Activated T-helper 1 cell treated with anti-CD3 and anti-CD28 coated beads, Interleukin-12 subunit alpha, Interleukin-12 subunit beta, Interleukin-2, Interleukin-4 antibody, amounts not matched to agents 30 ng/mL and 10 ng/mL and 1 ng/mL, durations not matched to agents 14 hours and 24 hours and 36 hours (primary cell): ENCODE measurements around the gene CAMTA1. TPM values are rescaled to one million over a fixed set of nuclear protein-coding genes. Genes with fewer than 3 reads are reported as not detected.

Source experiments
- DNase-seq: peaks from one replicate; pipeline ENCODE4 v3.0.0; 2021; ENCODE audit warnings: low spot score
- H3K27ac Mint-ChIP-seq: one replicate; pipeline ENCODE4 v1.8.0; 2021; ENCODE audit warnings: mild to moderate bottlenecking, mixed read lengths
- H3K27me3 Mint-ChIP-seq: one replicate; pipeline ENCODE4 v1.8.0; 2022; ENCODE audit warnings: mild to moderate bottlenecking, moderate library complexity, mixed read lengths; ENCODE audit not compliant: insufficient read depth
- H3K36me3 Mint-ChIP-seq: one replicate; pipeline ENCODE4 v1.8.0; 2021; ENCODE audit warnings: low read depth, mixed read lengths
- H3K4me1 Mint-ChIP-seq: one replicate; pipeline ENCODE4 v1.8.0; 2021; ENCODE audit warnings: low read depth, mixed read lengths
- H3K4me3 Mint-ChIP-seq: one replicate; pipeline ENCODE4 v1.8.0; 2021; ENCODE audit warnings: mild to moderate bottlenecking, moderate library complexity, mixed read lengths
- H3K9me3 Mint-ChIP-seq: one replicate; pipeline ENCODE4 v1.8.0; 2021; ENCODE audit warnings: mixed read lengths
- intact Hi-C: fragments of 100-400 bp; cut with micrococcal nuclease; formaldehyde crosslinking; loops from one replicate; pipeline ENCODE4 v1.15.1; 2024
- total RNA-seq: library from RNA; stranded (reverse); gene quantifications from 2 replicates; pipeline ENCODE4 v1.2.3, GENCODE V29; 2022

The CAMTA1 gene
- total RNA-seq, 1 donor from 2014 or later, result 57.2 TPM

DNA sequence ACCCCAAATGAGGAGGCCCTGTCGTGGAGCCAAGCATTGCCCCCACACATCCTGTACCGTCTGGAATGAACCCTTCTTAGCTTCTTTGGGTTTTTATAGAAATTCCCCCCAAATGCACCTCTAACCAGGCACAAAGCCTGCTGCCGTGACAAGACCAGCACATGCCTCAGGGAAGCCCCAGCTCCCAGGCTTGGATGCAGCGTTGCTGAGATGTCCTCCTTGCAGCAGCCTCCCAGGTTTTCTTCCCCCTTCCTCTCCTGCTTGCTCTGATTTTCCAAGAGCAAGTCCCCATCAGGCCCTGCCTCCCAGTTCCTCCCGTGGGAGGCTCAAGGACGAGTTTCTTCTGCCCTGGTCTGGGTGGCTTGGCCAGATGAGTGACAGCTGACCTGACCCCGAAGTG is 866.8 kb downstream of the CAMTA1 start:
- H3K36me3 Mint-ChIP-seq, result no peaks in the 10 kb centered on the region
- H3K4me1 Mint-ChIP-seq, result no peaks in the 10 kb centered on the region
- no peak overlapping the region for H3K4me3 Mint-ChIP-seq
- H3K9me3 Mint-ChIP-seq, result no peaks in the 10 kb centered on the region
- H3K27me3 Mint-ChIP-seq, result no peaks in the 10 kb centered on the region
- DNase-seq, result no peak
- intact Hi-C loops, result no loop called here
- H3K27ac Mint-ChIP-seq, result no peak overlapping the region

DNA sequence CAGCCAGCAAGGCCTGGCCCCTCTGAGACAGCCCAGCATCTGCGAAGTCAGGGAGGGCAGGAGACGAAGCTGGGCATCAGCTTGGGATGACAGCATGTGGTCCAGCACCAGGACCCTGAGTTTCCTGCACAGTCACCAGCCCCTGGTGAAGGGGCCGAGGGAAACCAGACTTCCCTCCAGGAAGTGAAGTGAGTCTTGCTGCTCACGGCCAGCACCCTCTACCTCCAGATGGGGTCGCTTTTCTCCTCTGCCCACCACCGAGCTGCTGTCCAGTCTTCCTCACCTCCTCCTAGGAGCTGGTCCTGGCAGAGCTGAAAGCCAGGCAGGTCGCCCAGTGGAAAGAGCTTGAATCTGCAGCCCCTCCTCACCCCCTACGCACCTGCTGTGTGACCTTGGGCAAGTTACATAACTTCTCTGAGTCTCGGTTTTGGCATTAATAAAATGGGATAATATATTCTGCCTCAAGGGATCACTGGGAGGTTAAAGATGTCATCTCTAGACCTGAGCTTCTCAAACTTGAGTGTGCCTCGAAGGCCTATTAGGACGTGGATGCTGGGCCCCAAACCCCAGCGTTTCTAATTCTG is 867.4 kb downstream of the CAMTA1 start:
- H3K4me3 Mint-ChIP-seq, result no peak overlapping the region
- H3K36me3 Mint-ChIP-seq, result no peaks in the 10 kb centered on the region
- no peaks in the 10 kb centered on the region for H3K4me1 Mint-ChIP-seq
- intact Hi-C loops, result no loop called here
- DNase-seq, result no peak
- H3K9me3 Mint-ChIP-seq, result no peaks in the 10 kb centered on the region
- H3K27ac Mint-ChIP-seq, result no peak overlapping the region
- H3K27me3 Mint-ChIP-seq, result no peaks in the 10 kb centered on the region

DNA sequence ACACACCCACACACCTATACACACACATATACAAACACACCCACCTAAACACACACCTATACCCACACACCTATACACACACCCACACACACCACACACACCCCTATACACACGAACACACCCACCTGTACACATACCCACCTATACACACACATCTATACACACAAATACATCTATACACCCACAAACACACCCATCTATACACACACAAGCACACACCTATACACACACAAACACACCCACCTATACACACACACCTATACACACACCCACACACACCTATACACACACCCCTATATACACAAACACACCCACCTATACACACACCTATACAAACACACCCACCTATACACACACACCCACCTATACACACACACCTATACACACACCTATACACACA is 869.5 kb downstream of the CAMTA1 start:
- DNase-seq, result no peak
- H3K9me3 Mint-ChIP-seq, result no peaks in the 10 kb centered on the region
- H3K27me3 Mint-ChIP-seq, result no peaks in the 10 kb centered on the region
- intact Hi-C loops, result no loop called here
- no peaks in the 10 kb centered on the region for H3K4me1 Mint-ChIP-seq
- H3K4me3 Mint-ChIP-seq, result no peak overlapping the region
- no peak overlapping the region for H3K27ac Mint-ChIP-seq
- no peaks in the 10 kb centered on the region for H3K36me3 Mint-ChIP-seq

DNA sequence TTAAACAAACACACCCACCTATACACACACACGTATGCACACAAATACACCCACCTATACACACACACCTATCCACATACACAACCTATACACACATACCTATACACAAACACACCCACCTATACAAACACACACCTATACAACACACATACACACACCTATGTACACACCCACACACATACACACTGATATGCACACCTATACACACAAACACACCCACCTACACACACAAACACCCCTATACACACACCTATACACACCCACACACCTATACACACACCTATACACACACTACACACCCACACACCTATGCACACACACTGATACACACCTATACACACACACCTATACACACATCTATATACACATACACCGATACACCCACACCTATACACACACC is 870.1 kb downstream of the CAMTA1 start:
- intact Hi-C loops, result no loop called here
- DNase-seq, result no peak
- Mint-ChIP-seq H3K27me3 (no peaks in the 10 kb centered on the region), H3K9me3 (no peaks in the 10 kb centered on the region), H3K27ac (no peak overlapping the region), H3K4me3 (no peak overlapping the region), H3K36me3 (no peaks in the 10 kb centered on the region), H3K4me1 (no peaks in the 10 kb centered on the region)

DNA sequence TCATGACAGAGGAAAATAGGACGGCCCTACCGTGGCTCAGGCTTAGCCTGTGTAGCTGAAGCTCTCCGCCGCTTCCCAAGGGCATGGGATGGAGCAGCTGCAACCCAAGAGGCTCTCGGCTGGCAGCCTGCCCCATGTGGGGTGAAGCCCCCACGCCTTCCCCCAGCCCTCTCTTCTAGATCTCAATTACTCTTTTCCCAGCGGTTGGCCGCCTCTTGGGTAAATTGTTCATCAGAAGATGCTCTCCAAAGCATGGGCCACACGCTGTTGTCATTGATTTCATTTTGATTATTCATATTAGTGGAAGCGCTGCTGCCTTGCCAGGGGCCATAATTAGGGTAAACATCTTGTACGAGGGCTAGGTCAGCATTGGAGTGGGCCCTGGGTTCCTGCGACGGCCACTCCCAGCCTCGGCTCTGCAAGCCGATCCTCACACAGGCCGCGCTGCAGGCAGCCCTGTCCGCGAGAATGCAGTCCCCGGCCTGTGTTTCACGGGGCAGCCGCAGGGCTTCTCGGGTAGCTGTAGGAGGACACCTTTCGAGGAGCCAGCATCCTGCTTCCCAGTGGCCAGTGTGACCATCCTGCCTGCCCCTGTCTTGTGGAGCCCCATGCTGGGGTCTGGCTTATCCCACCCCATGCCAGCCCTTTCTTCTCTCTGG is 871.4 kb downstream of the CAMTA1 start:
- Mint-ChIP-seq H3K36me3 (no peaks in the 10 kb centered on the region), H3K4me1 (no peaks in the 10 kb centered on the region), H3K4me3 (no peak overlapping the region), H3K27me3 (no peaks in the 10 kb centered on the region), H3K9me3 (no peaks in the 10 kb centered on the region), H3K27ac (no peak overlapping the region)
- no peak for DNase-seq
- intact Hi-C loops, result no loop called here

DNA sequence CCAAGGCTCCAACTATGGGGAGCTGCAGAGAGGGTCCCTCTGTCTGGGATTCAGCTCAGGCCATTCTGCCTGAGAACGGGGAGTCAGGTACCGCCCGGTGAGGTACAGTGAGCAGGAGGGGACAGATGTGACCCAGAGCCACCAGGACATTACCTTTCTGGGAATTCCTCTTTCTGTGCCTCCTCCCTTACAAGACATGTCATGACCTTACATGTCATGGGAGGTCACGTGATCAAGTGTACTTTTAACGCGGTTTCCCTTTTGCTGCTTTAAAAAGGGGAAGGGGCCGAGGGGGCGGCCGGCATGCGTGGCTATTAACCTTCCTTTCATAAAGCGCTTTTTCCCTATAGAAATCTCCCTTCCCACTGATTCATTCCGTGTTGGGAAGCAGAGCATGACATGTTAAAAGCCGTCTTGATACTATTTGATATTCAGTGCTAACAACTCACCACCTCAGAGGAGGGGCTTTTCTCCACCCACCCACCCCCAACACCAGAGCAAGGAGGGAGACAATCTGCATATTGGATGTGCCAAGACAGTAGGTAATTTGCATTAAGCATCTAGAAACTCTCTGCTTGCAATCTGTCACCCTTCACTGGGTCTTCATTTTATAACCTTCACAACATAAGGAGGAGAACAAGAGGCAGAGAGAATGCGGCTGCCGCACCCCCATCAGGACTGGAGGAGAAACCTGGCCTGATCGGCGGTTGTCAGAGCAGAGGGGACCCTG is 872.2 kb downstream of the CAMTA1 start:
- Mint-ChIP-seq H3K27ac (no peak overlapping the region), H3K27me3 (no peaks in the 10 kb centered on the region), H3K4me3 (no peak overlapping the region), H3K36me3 (no peaks in the 10 kb centered on the region), H3K4me1 (no peaks in the 10 kb centered on the region), H3K9me3 (no peaks in the 10 kb centered on the region)
- intact Hi-C loops, result no loop called here
- no peak for DNase-seq

DNA sequence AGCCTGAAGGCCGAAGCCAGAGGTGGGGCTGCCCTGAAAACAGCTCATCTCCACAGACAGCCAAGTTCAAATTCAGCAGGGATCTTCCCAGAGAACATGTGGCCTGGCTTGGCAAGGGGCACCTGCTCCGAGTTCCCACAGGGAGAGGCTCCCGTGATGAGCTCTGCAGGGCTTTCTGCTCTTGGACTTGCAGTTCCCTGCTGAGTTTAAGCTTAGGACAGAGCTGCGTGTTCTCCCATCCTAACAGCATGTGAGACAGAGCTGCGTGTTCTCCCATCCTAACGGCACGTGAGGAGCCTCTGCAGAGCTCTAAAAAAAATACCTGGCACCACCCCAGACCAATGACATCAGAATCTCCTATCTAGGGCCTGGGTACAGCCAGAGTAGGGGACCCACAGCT is 872.8 kb downstream of the CAMTA1 start:
- intact Hi-C loops, result no loop called here
- no peaks in the 10 kb centered on the region for H3K4me1 Mint-ChIP-seq
- H3K36me3 Mint-ChIP-seq, result no peaks in the 10 kb centered on the region
- no peaks in the 10 kb centered on the region for H3K9me3 Mint-ChIP-seq
- no peak for DNase-seq
- no peak overlapping the region for H3K4me3 Mint-ChIP-seq
- no peaks in the 10 kb centered on the region for H3K27me3 Mint-ChIP-seq
- no peak overlapping the region for H3K27ac Mint-ChIP-seq

DNA sequence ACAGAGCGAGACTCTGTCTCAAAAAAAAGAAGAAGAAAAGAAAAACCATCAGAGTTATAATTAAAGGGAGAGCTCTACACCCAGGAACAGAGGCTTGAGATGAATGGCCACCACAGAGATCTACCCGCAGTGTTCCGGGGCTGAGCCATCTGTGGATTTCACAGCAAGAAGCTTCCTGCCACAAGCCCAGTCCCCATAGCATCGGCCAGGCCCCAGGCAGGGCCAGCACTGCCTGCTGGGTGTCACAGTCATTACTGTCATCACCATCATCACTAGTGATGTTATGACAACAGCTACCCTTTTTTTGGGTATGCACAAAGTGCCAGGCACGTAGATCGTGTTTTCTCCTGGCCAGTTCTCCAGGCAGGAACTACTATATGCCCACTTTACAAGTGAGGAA is 874.3 kb downstream of the CAMTA1 start:
- Mint-ChIP-seq H3K4me3 (no peak overlapping the region), H3K27me3 (no peaks in the 10 kb centered on the region), H3K27ac (no peak overlapping the region), H3K4me1 (no peaks in the 10 kb centered on the region), H3K36me3 (no peaks in the 10 kb centered on the region), H3K9me3 (no peaks in the 10 kb centered on the region)
- intact Hi-C loops, result no loop called here
- no peak for DNase-seq

DNA sequence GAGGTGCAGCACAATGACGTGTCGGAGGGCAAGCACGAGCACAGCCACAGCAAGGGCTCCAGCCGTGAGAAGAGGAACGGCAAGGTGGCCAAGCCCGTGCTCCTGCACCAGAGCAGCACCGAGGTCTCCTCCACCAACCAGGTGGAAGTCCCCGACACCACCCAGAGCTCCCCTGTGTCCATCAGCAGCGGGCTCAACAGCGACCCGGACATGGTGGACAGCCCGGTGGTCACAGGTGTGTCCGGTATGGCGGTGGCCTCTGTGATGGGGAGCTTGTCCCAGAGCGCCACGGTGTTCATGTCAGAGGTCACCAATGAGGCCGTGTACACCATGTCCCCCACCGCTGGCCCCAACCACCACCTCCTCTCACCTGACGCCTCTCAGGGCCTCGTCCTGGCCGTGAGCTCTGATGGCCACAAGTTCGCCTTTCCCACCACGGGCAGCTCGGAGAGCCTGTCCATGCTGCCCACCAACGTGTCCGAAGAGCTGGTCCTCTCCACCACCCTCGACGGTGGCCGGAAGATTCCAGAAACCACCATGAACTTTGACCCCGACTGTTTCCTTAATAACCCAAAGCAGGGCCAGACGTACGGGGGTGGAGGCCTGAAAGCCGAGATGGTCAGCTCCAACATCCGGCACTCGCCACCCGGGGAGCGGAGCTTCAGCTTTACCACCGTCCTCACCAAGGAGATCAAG is 878.3 kb downstream of the CAMTA1 start:
- DNase-seq, result no peak
- Mint-ChIP-seq H3K27ac (no peak overlapping the region), H3K9me3 (no peaks in the 10 kb centered on the region), H3K4me3 (no peak overlapping the region), H3K4me1 (no peaks in the 10 kb centered on the region), H3K36me3 (no peaks in the 10 kb centered on the region), H3K27me3 (peaks cover 2% of the 10 kb centered on the region)
- intact Hi-C loops, result no loop called here

DNA sequence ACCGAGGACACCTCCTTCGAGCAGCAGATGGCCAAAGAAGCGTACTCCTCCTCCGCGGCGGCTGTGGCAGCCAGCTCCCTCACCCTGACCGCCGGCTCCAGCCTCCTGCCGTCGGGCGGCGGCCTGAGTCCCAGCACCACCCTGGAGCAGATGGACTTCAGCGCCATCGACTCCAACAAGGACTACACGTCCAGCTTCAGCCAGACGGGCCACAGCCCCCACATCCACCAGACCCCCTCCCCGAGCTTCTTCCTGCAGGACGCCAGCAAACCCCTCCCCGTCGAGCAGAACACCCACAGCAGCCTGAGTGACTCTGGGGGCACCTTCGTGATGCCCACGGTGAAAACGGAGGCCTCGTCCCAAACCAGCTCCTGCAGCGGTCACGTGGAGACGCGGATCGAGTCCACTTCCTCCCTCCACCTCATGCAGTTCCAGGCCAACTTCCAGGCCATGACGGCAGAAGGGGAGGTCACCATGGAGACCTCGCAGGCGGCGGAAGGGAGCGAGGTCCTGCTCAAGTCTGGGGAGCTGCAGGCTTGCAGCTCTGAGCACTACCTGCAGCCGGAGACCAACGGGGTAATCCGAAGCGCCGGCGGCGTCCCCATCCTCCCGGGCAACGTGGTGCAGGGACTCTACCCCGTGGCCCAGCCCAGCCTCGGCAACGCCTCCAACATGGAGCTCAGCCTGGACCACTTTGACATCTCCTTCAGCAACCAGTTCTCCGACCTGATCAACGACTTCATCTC is 879.1 kb downstream of the CAMTA1 start:
- DNase-seq, result no peak
- no peaks in the 10 kb centered on the region for H3K9me3 Mint-ChIP-seq
- no peaks in the 10 kb centered on the region for H3K36me3 Mint-ChIP-seq
- no peak overlapping the region for H3K27ac Mint-ChIP-seq
- no peaks in the 10 kb centered on the region for H3K4me1 Mint-ChIP-seq
- H3K4me3 Mint-ChIP-seq, result no peak overlapping the region
- intact Hi-C loops, result no loop called here
- peaks cover 2% of the 10 kb centered on the region for H3K27me3 Mint-ChIP-seq

DNA sequence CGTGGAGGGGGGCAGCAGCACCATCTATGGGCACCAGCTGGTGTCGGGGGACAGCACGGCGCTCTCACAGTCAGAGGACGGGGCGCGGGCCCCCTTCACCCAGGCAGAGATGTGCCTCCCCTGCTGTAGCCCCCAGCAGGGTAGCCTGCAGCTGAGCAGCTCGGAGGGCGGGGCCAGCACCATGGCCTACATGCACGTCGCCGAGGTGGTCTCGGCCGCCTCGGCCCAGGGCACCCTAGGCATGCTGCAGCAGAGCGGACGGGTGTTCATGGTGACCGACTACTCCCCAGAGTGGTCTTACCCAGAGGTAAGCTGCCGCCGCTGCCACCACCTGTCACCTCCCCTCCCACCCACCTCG is 879.6 kb downstream of the CAMTA1 start:
- Mint-ChIP-seq H3K4me3 (no peak overlapping the region), H3K27ac (no peak overlapping the region), H3K36me3 (no peaks in the 10 kb centered on the region), H3K27me3 (peaks cover 2% of the 10 kb centered on the region), H3K9me3 (no peaks in the 10 kb centered on the region), H3K4me1 (no peaks in the 10 kb centered on the region)
- no peak for DNase-seq
- intact Hi-C loops, result no loop called here

DNA sequence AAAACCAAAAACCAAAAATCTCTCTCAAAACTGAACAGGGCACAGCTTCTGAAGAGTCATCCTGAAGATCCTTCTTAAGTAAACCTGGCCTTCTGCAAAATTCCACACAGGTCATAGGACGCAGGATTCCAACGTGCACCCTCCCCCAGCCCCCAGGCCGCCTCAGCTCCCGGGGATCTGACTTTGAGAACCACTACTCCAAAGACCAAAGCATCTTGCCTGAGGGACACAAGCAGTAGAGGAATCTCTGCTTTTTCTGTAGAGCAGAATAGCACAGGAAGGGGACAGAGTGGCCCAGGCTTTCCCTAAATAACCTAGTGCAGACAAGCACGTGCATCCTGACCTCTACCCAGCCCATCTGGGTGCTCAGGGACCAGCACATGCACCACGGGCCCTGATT is 881.0 kb downstream of the CAMTA1 start:
- Mint-ChIP-seq H3K36me3 (no peaks in the 10 kb centered on the region), H3K27ac (no peak overlapping the region), H3K9me3 (no peaks in the 10 kb centered on the region), H3K4me3 (no peak overlapping the region), H3K27me3 (peaks cover 2% of the 10 kb centered on the region), H3K4me1 (no peaks in the 10 kb centered on the region)
- no peak for DNase-seq
- intact Hi-C loops, result loop anchor here (2.0 kb wide), 1 partner anchor 683 kb away; no protein-coding TSS in a partner anchor
